ENCODE measurements around the gene TTLL8. TPM values are rescaled to one million over a fixed set of nuclear protein-coding genes. Genes with fewer than 3 reads are reported as not detected.

TTLL8 gene
- total RNA-seq, 1 donor from 2014 or later = not detected

GRCh38 chr22:50061141-50061823 lies 3.2 kb upstream of the TTLL8 start:
- DNase-seq = no peak

- no peak for DNase-seq
These were observed 2.5 kb upstream of the TTLL8 start for GRCh38 chr22:50060441-50061140.

- DNase-seq = no peak
These were observed 1.8 kb upstream of the TTLL8 start for GRCh38 chr22:50059881-50060262.

GRCh38 chr22:50058906-50059880 lies 1.1 kb upstream of the TTLL8 start:
- no peak for DNase-seq

- DNase-seq = no peak
These were observed 629 bp downstream of the TTLL8 start for GRCh38 chr22:50057278-50058060.

GRCh38 chr22:50056214-50056972 lies 1.7 kb downstream of the TTLL8 start:
- no peak for DNase-seq

GRCh38 chr22:50053861-50054260 lies 4.2 kb downstream of the TTLL8 start:
- DNase-seq = no peak

- no peak for DNase-seq
These were observed 6.2 kb downstream of the TTLL8 start for GRCh38 chr22:50051930-50052329.

GRCh38 chr22:50049299-50050195 lies 8.6 kb downstream of the TTLL8 start:
- no peak for DNase-seq

- DNase-seq = no peak
These were observed 9.3 kb downstream of the TTLL8 start for GRCh38 chr22:50048836-50049235.

- DNase-seq = no peak
These were observed 9.9 kb downstream of the TTLL8 start for GRCh38 chr22:50048061-50048765.

- no peak for DNase-seq
These were observed 10.8 kb downstream of the TTLL8 start for GRCh38 chr22:50047346-50047745.

- DNase-seq = no peak
These were observed 11.4 kb downstream of the TTLL8 start for GRCh38 chr22:50046481-50047245.

GRCh38 chr22:50046019-50046415 lies 12.1 kb downstream of the TTLL8 start:
- no peak for DNase-seq

- DNase-seq = no peak
These were observed 12.7 kb downstream of the TTLL8 start for GRCh38 chr22:50045211-50046018.

- no peak for DNase-seq
These were observed 13.5 kb downstream of the TTLL8 start for GRCh38 chr22:50044485-50045118.

- no peak for DNase-seq
These were observed 16.6 kb downstream of the TTLL8 start for GRCh38 chr22:50041361-50042065.

Data from occipital lobe (tissue), 2 donors.